Suprapubic skin (tissue), 4 donors: ENCODE data around the gene PKIB. TPM values are rescaled to one million over a fixed set of nuclear protein-coding genes. Genes with fewer than 3 reads are reported as not detected.

Experiments
- DNase-seq, 2 donors: peaks; one replicate each; pipeline ENCODE4 v3.0.0-alpha.2; 2019; ENCODE audit warnings: low spot score in 2 of 2
- H3K27ac ChIP-seq: fragments of 200-600 bp; sonication (generic); one replicate; pipeline ENCODE4 v1.5.1; 2019
- H3K27me3 ChIP-seq: fragments of 200-600 bp; sonication (generic); one replicate; pipeline ENCODE4 v1.5.1; 2019
- H3K36me3 ChIP-seq: fragments of 200-600 bp; sonication (generic); one replicate; pipeline ENCODE4 v1.5.1; 2019
- H3K4me1 ChIP-seq: fragments of 200-600 bp; sonication (generic); one replicate; pipeline ENCODE4 v1.5.1; 2019
- H3K4me3 ChIP-seq: fragments of 200-600 bp; sonication (generic); one replicate; pipeline ENCODE4 v1.5.1; 2019; ENCODE audit warnings: mild to moderate bottlenecking
- H3K9me3 ChIP-seq: fragments of 200-600 bp; sonication (generic); one replicate; pipeline ENCODE4 v1.5.1; 2019
- EP300 ChIP-seq: sonication (generic); formaldehyde crosslinking; IDR thresholded peaks from one replicate; pipeline ENCODE4 v1.6.1; 2017; ENCODE audit warnings: antibody characterized with exemption
- POLR2A ChIP-seq, 2 donors: fragments of 450-650 bp; IDR thresholded peaks; one replicate each; pipeline ENCODE4 v1.6.1; 2017; ENCODE audit warnings: antibody characterized with exemption in 2 of 2, mild to moderate bottlenecking in 2 of 2, moderate library complexity in 2 of 2
- POLR2AphosphoS5 ChIP-seq, 3 donors: sonication (generic); formaldehyde crosslinking; IDR thresholded peaks; one replicate each; pipeline ENCODE4 v1.6.1; 2017; ENCODE audit warnings: antibody characterized with exemption in 3 of 3
- WGBS: methylation state at CpG from one replicate; pipeline ENCODE4 v1.1.5; 2018; 5-methylcytosine and 5-hydroxymethylcytosine counted together
- total RNA-seq, 4 donors: library from RNA; depleted of rRNA; stranded (reverse); fragments of >200 nt; gene quantifications; one replicate each; pipeline ENCODE4 v1.1.0, GENCODE V29; 2016
- TF ChIP-seq, protein P1 (sequence below), 2 donors: fragments of 200-600 bp in 1 of 2; fragments of 450-650 bp in 1 of 2; sonication (generic) in 1 of 2; IDR thresholded peaks; one replicate each; pipeline ENCODE4 v1.5.1; 2016 to 2019; ENCODE audit warnings: antibody characterized with exemption in 2 of 2, mild to moderate bottlenecking in 1 of 2, moderate library complexity in 1 of 2

Gene PKIB
- total RNA-seq, 4 donors from 2014 or later = 6.4 to 12.0 (median 8.2) TPM

DNA sequence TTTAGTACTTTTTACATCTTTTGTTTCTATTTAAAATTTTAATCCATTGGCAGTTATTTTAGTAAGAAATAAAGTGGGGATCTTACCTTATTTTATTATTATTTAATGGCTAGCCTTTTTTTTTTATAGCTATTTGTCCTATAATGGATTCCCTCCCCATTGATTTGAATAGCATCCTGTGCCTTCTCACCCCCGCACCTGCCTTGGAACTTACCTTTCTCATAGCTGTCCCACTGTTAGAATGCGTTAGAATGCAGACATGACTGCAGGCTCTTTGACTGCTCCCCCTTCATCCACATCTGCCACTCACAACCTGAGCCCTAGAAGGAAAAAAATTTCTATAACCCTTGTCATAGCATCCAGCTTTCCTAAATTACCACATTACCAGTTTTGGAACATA lies 9.1 kb downstream of the PKIB start:
- Histone ChIP-seq H3K4me1 (no peaks in the 10 kb centered on the region), H3K36me3 (no peaks in the 10 kb centered on the region), H3K4me3 (no peak overlapping the region), H3K27ac (no peak overlapping the region), H3K27me3 (no peaks in the 10 kb centered on the region), H3K9me3 (no peaks in the 10 kb centered on the region)
- DNase-seq = no peak
- TF ChIP-seq POLR2AphosphoS5 (IDR thresholded peaks at IDR 0.05) = no peak
- TF ChIP-seq, protein P1, sequence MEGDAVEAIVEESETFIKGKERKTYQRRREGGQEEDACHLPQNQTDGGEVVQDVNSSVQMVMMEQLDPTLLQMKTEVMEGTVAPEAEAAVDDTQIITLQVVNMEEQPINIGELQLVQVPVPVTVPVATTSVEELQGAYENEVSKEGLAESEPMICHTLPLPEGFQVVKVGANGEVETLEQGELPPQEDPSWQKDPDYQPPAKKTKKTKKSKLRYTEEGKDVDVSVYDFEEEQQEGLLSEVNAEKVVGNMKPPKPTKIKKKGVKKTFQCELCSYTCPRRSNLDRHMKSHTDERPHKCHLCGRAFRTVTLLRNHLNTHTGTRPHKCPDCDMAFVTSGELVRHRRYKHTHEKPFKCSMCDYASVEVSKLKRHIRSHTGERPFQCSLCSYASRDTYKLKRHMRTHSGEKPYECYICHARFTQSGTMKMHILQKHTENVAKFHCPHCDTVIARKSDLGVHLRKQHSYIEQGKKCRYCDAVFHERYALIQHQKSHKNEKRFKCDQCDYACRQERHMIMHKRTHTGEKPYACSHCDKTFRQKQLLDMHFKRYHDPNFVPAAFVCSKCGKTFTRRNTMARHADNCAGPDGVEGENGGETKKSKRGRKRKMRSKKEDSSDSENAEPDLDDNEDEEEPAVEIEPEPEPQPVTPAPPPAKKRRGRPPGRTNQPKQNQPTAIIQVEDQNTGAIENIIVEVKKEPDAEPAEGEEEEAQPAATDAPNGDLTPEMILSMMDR (IDR thresholded peaks at IDR 0.05) = no peak
- TF ChIP-seq EP300 = no peak
- TF ChIP-seq POLR2A (IDR thresholded peaks at IDR 0.05) = no peak
- 73% methylated on average over 2 of the region's 2 CpGs for WGBS

DNA sequence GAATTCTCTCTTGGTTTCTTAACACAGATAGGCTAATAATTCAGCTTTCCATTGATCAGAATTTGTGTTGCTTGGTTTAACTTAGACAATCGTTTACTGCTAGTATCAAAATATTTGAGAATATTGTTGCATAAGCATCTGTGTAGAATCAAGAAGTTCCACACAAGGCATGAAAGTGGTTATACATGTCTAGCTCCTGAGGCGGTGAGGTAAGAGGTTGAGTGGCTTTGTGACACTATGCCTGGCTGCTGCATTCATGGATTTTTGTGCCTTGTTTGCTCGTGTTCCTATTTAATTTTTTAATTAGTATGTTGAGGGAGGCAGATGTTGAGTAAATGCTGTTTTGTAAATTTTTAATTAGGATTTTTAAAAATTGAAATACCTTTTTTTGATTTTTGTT lies 10.2 kb downstream of the PKIB start:
- Histone ChIP-seq H3K4me1 (no peaks in the 10 kb centered on the region), H3K36me3 (no peaks in the 10 kb centered on the region), H3K27ac (no peak overlapping the region), H3K4me3 (no peak overlapping the region), H3K9me3 (no peaks in the 10 kb centered on the region), H3K27me3 (no peaks in the 10 kb centered on the region)
- no peak for TF ChIP-seq POLR2A (IDR thresholded peaks at IDR 0.05)
- TF ChIP-seq, protein P1 (IDR thresholded peaks at IDR 0.05) = no peak
- TF ChIP-seq POLR2AphosphoS5 (IDR thresholded peaks at IDR 0.05) = no peak
- TF ChIP-seq EP300 = no peak
- 78% methylated on average over 3 of the region's 3 CpGs for WGBS
- no peak for DNase-seq

DNA sequence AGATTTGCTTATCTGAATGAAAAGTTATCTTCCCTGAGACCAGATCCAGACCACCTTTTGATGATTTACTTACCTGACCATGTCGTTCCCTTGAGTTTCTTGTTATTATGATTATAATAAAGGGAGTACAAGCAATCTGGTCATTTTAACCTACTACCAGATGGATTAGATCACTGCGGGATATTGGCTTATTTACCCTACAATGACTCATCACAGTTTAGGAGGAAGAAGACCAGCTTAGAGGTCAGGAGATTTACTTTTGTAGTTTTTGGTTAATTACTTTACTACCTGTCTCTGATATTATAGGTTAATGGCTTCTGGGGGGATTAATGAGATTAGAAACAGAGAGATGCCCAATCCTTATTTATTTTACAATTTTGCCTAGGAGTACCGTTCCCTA lies 10.7 kb downstream of the PKIB start:
- DNase-seq = no peak
- no peaks in the 10 kb centered on the region for H3K9me3 ChIP-seq
- H3K36me3 ChIP-seq = no peaks in the 10 kb centered on the region
- no peaks in the 10 kb centered on the region for H3K4me1 ChIP-seq
- 69% methylated on average over 3 of the region's 3 CpGs for WGBS
- H3K4me3 ChIP-seq = no peak overlapping the region
- no peaks in the 10 kb centered on the region for H3K27me3 ChIP-seq
- TF ChIP-seq EP300 (no peak), POLR2A (IDR thresholded peaks at IDR 0.05) (no peak), POLR2AphosphoS5 (IDR thresholded peaks at IDR 0.05) (no peak)
- TF ChIP-seq, protein P1 (IDR thresholded peaks at IDR 0.05) = no peak
- no peak overlapping the region for H3K27ac ChIP-seq

DNA sequence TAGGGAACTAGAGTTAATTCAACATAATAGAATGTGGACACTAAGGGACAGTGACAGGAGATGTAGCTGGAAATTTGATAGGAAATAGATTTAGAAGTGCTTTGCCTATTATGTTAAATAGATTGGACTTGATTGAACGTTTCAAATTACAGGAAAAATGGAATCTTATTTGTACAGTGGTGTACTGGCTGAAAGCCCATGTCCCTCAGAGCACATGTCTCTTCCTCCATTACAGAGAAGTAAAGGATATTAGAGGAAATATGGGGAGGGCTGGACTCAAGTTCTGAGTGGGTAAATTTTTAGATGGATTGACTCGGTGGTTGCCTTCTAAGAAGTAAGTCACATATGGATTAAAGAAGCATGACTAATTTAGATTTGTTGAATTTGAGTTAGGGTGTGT lies 11.4 kb downstream of the PKIB start:
- no peak overlapping the region for H3K27ac ChIP-seq
- no peaks in the 10 kb centered on the region for H3K36me3 ChIP-seq
- H3K9me3 ChIP-seq = no peaks in the 10 kb centered on the region
- H3K4me1 ChIP-seq = no peaks in the 10 kb centered on the region
- H3K4me3 ChIP-seq = no peak overlapping the region
- H3K27me3 ChIP-seq = no peaks in the 10 kb centered on the region
- WGBS = 50% methylated on average over 2 of the region's 2 CpGs
- TF ChIP-seq, protein P1 (IDR thresholded peaks at IDR 0.05) = no peak
- TF ChIP-seq EP300 (no peak), POLR2A (IDR thresholded peaks at IDR 0.05) (no peak), POLR2AphosphoS5 (IDR thresholded peaks at IDR 0.05) (no peak)
- no peak for DNase-seq

DNA sequence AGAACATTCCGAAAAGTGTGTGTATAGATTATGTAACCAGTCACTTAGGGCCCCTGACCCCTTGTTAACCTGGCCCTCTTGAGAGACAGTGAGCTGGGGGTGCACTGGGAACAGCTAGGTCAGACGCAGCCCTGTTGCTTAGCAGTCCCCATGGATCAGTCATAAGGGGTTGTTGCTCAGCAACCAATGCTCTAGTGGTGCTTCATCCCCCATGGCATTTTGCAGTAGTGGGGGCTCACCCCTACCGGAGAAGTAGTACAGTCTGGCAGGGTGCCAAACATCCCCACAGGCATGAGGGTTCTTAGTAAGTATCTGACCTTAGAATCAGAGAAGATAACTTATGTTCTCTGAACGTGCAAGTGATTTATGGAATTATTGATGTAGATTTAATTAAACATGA lies 12.3 kb downstream of the PKIB start:
- H3K27ac ChIP-seq = no peak overlapping the region
- H3K4me1 ChIP-seq = no peaks in the 10 kb centered on the region
- WGBS = 51% methylated on average over 4 of the region's 4 CpGs
- no peak for DNase-seq
- no peaks in the 10 kb centered on the region for H3K36me3 ChIP-seq
- no peak overlapping the region for H3K4me3 ChIP-seq
- no peaks in the 10 kb centered on the region for H3K9me3 ChIP-seq
- H3K27me3 ChIP-seq = no peaks in the 10 kb centered on the region
- TF ChIP-seq, protein P1 (IDR thresholded peaks at IDR 0.05) = no peak
- TF ChIP-seq EP300 = no peak
